Adrenal gland (tissue), 12 donors: ENCODE results near the gene GANC. TPM values are rescaled to one million over a fixed set of nuclear protein-coding genes. Genes with fewer than 3 reads are reported as not detected.

Experiments used
- DNase-seq, 7 donors: peaks; one replicate each; pipeline ENCODE4 v3.0.0-alpha.2; 2019 to 2020
- H3K27ac ChIP-seq, 5 donors: fragments of 200-600 bp; sonication (generic) in 4 of 5; 1 replicate in 3 of 5; 2 replicates in 2 of 5; pipeline versions ENCODE4 v1.5.1 to v1.8.0; 2016 to 2020; ENCODE audit warnings: mild to moderate bottlenecking in 1 of 5
- H3K27me3 ChIP-seq: fragments of 200-600 bp; 2 replicates; pipeline ENCODE4 v1.8.0; 2021
- H3K36me3 ChIP-seq, 2 donors: fragments of 200-600 bp; replicated peaks in 1 of 2; 1 replicate in 1 of 2; 2 replicates in 1 of 2; pipeline versions ENCODE4 v1.5.1 to v1.8.0; 2018 to 2022
- H3K4me1 ChIP-seq, 2 donors: fragments of 200-600 bp; replicated peaks in 1 of 2; 1 replicate in 1 of 2; 2 replicates in 1 of 2; pipeline versions ENCODE4 v1.5.1 to v1.8.0; 2018 to 2021
- H3K4me3 ChIP-seq, 4 donors: fragments of 200-600 bp; sonication (generic) in 3 of 4; one replicate each; pipeline ENCODE4 v1.5.1; 2016 to 2018
- H3K9me3 ChIP-seq, 3 donors: fragments of 200-600 bp; sonication (generic) in 1 of 3; replicated peaks in 1 of 3; 1 replicate in 2 of 3; 2 replicates in 1 of 3; pipeline versions ENCODE4 v1.5.1 to v1.8.0; 2016 to 2021
- CTCF ChIP-seq, 6 experiments: fragments of 450-650 bp in 4 of 6; fragments of 200-600 bp in 2 of 6; sonication (generic) in 1 of 6; IDR thresholded peaks; 1 replicate in 5 of 6; 2 replicates in 1 of 6; pipeline versions ENCODE4 v1.5.1 to v1.8.0; 2016 to 2021; ENCODE audit warnings: antibody characterized with exemption in 6 of 6, mild to moderate bottlenecking in 2 of 6, moderate library complexity in 1 of 6
- POLR2A ChIP-seq, 2 donors: fragments of 450-650 bp; IDR thresholded peaks; one replicate each; pipeline ENCODE4 v1.6.1; 2017; ENCODE audit warnings: antibody characterized with exemption in 2 of 2, mild to moderate bottlenecking in 2 of 2, moderate library complexity in 1 of 2
- WGBS, 4 donors: extraction: QIAGEN DNeasy Blood & Tissue Kit in 2 of 4; methylation state at CpG; one replicate each; pipeline versions ENCODE4 v1.1.5 to v1.1.7; 2013 to 2017; 5-methylcytosine and 5-hydroxymethylcytosine counted together
- intact Hi-C, 2 donors: fragments of 100-400 bp; cut with DNase I; formaldehyde crosslinking; loops; one replicate each; pipeline versions ENCODE4 v1.14.1 to v1.15.0; 2022 to 2023
- polyA plus RNA-seq, 3 donors: library from polyadenylated mRNA; stranded (reverse); fragments of 200-250 nt in 2 of 3; fragments of 350-450 nt in 1 of 3; fragmentation: Illumina TruSeq in 1 of 3; extraction: RNeasy Lipid Tissue Mini Kit (QIAGEN cat#74804) in 1 of 3; gene quantifications; one replicate each; pipeline ENCODE4 v1.2.3, GENCODE V29; 2013 to 2014
- total RNA-seq, 9 donors: library from RNA; depleted of rRNA in 4 of 9; stranded (reverse); fragments of >200 nt in 4 of 9; fragments of 120-200 nt in 1 of 9; fragmentation: NEBNext Ultra II Directional in 1 of 9; extraction: Animal tissue kit (Norgen Biotek cat#: 25700) in 1 of 9; gene quantifications; one replicate each; pipeline versions ENCODE4 v1.1.0 to v1.2.4, GENCODE V29; 2013 to 2023
- donor health status: healthy with polysubstance abuse.
- donor health status: Bipolar disorder and iron deficiency.
- donor health status: DM: yes; HTN: yes; CAD: no.
- donor health status: DM: no; HTN: no; CAD: no.
- donor health status: DM: no; HTN: no; CAD: no.
- donor health status: DM: yes; HTN: yes; CAD: no.

Gene GANC
- total and polyA plus RNA-seq, 12 donors = 8.5 to 37.2 (median 18.5) TPM

GRCh38 chr15:42385980-42386700 is 113.1 kb downstream of the GANC start:
- no peak for TF ChIP-seq CTCF (IDR thresholded peaks at IDR 0.05)
- TF ChIP-seq POLR2A (IDR thresholded peaks at IDR 0.05) = no peak
- intact Hi-C loops = no loop called here
- Histone ChIP-seq H3K36me3 (no peaks in the 10 kb centered on the region), H3K27ac (no peak overlapping the region), H3K4me3 (no peak overlapping the region), H3K9me3 (no peaks in the 10 kb centered on the region), H3K27me3 (no peaks in the 10 kb centered on the region), H3K4me1 (no peaks in the 10 kb centered on the region)
- DNase-seq = peak in 2 of 7 donors; percentile 13 to 43
- 75 to 81% (median 80%) methylated on average over 10 to 12 of the region's 12 CpGs for WGBS, 4 donors

DNA sequence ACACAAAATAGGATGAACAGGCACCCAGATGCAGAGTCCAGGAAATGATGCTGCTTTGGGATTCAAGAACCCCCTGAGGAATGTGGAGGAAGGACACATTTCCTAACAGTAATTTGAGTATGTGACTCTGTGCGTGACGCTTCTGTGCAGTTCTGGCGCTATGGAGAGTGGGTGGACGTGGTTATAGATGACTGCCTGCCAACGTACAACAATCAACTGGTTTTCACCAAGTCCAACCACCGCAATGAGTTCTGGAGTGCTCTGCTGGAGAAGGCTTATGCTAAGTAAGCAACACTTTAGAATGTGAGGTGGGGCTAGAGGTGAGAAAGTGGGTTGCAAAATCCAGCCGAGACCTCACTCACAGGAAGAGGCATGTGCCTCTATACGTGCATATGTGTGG is 114.6 kb downstream of the GANC start:
- no peaks in the 10 kb centered on the region for H3K9me3 ChIP-seq
- no peaks in the 10 kb centered on the region for H3K4me1 ChIP-seq
- DNase-seq = peak in 1 of 7 donors; percentile 14
- no peaks in the 10 kb centered on the region for H3K27me3 ChIP-seq
- TF ChIP-seq CTCF (IDR thresholded peaks at IDR 0.05) (no peak), POLR2A (IDR thresholded peaks at IDR 0.05) (no peak)
- no peaks in the 10 kb centered on the region for H3K36me3 ChIP-seq
- WGBS, 4 donors = 81 to 87% (median 85%) methylated on average over 8 of the region's 8 CpGs
- H3K4me3 ChIP-seq = no peak overlapping the region
- no peak overlapping the region for H3K27ac ChIP-seq
- intact Hi-C loops = no loop called here

DNA sequence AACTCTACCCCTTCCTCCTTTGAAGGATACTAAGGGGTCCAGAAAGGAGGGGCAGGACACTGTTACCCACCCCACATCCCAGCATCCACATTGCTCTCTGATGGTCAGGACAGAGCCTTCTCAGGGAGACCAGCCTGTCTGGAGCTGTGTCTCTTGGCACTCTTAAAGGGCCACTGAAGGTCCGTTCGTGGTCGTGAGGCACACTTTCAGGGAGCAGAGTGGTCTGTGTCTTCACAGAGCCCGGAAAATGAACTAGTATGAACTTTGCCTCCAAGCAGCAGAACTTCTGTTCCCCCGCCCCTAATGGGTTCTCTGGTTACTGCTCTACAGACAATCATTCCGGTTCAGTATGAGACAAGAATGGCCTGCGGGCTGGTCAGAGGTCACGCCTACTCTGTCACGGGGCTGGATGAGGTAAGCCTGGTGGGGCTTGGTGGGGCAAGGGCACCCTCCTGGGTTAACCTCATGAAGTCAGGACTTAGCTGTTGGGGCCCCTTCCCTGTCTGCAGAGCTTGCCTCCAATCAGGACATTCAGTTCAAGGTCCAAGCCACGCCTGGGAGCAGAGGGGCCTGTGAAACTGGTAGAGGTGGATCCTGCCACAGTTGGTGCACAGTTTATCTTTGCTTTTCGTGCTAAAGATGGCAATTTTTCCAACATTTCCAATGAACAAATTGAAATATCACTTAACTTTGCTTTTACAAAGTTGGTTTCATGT is 119.5 kb downstream of the GANC start:
- H3K27ac ChIP-seq = no peak overlapping the region
- 85 to 94% (median 89%) methylated on average over 9 to 11 of the region's 11 CpGs for WGBS, 4 donors
- TF ChIP-seq CTCF (IDR thresholded peaks at IDR 0.05) (no peak), POLR2A (IDR thresholded peaks at IDR 0.05) (no peak)

DNA sequence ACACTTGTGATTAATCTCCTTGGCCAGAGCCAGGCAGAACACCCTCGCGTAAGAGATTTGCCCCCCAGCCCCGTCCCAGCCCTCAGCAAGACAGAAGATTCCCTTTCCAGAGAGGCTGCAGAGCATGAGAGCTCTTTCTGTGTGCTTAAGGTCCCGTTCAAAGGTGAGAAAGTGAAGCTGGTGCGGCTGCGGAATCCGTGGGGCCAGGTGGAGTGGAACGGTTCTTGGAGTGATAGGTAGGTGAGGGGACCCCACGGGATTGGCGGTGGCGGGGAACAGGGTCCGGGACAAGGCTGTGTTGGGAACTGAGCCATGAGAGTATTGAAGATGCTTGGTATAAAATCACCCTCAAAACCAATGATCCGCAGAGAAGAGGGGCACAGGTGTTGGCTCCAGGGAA is 121.1 kb downstream of the GANC start:
- TF ChIP-seq POLR2A (IDR thresholded peaks at IDR 0.05) (no peak), CTCF (IDR thresholded peaks at IDR 0.05) (no peak)
- WGBS, 4 donors = 90 to 93% (median 91%) methylated on average over 13 of the region's 13 CpGs

More for the DNA sequence above, 119.5 kb downstream of the GANC start:
- Histone ChIP-seq H3K9me3 (no peaks in the 10 kb centered on the region), H3K27me3 (no peaks in the 10 kb centered on the region), H3K4me1 (no peaks in the 10 kb centered on the region), H3K36me3 (no peaks in the 10 kb centered on the region), H3K4me3 (no peak overlapping the region)
- DNase-seq = peak in 2 of 7 donors; percentile 8 to 44
- intact Hi-C loops = no loop called here

More for the DNA sequence above, 121.1 kb downstream of the GANC start:
- intact Hi-C loops = no loop called here
- Histone ChIP-seq H3K27me3 (no peaks in the 10 kb centered on the region), H3K4me3 (no peak overlapping the region), H3K36me3 (no peaks in the 10 kb centered on the region), H3K27ac (no peak overlapping the region), H3K9me3 (no peaks in the 10 kb centered on the region), H3K4me1 (no peaks in the 10 kb centered on the region)
- peak in 1 of 7 donors; percentile 41 for DNase-seq
